Fibroblast of peridontal ligament (primary cell): ENCODE measurements around the gene SCG2.

Experiments
- DNase-seq: peaks from one replicate; pipeline ENCODE4 v3.0.0-alpha.2; 2010; ENCODE audit errors: extremely low read depth

The SCG2 gene

DNA sequence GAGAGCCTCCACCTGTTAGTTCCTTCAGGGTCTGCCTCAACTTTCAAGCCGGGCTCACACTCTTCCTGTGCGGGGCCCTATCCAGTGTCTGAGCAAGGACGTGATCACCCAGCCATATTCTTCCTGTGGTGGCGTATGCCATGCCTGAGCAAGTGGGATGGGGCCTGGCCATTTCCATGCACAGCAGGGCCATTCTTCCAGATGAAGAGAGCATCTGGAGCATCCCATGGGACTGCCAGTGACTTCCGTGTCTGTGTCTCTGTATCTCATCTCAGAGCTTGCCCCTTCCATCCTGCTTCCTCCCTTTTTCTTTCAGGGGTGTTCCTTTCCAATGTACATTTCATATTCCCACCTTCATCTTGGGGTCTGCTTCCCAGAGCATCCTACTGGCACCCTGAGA is 20.2 kb downstream of the SCG2 start:
- DNase-seq = no peak

DNA sequence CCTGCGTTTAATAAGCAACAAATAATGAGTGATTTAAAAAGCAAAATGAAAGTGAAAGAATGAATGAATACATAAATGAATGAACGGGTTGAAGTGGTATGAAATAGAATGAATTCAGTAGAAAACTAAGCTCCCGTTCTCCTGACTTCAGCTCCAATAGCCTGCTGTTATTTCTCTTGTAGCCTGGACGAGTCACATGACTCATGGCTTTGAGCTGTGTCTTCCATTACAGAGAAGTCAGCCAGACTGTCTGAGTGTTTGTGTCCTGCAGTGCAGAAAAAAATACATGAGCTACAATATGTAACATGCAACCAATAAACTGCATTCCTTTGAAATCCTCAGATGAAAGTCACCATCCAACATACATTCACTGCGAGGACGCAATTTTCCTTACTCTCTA is 21.2 kb downstream of the SCG2 start:
- DNase-seq = peak; percentile 79

DNA sequence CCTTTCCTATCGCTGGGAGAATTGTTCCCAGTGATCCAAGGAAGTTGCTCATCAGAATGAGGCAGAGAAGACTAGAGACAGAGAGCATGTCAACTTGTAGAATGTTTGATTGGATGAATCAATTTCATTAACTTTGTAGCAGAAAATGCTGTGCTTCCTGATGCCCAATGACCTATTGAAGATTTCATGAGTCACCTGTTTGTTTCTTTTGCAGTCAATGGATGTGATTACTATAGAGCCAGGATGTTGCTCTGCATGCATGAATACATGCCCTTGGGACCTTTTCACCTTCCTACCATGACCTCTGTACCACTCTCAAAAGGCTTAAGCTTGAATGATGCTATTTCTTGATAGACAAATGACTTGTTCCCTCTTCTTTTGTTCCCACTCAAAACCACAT is 23.3 kb downstream of the SCG2 start:
- DNase-seq = no peak

GRCh38 chr2:223576873-223577272 is 25.3 kb downstream of the SCG2 start:
- DNase-seq = peak; percentile 99

DNA sequence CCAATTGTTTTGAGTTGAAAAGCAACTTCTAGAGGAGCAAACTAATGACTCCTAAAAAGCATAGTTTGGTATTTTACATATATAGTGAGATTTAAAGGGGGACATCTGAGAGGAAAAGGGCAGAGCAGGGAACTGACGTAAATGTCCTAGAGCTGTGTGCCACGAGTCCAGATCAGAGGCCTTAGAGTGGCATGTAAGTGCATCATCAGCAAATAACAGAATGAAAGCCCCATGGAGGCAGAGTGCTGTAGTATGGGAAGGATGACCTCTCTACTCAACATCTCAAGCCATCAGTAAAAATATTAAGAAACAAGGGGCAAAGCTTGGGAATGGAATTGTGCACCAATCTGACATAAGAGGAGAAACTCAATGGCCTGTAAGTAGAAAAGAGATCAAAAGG is 31.4 kb downstream of the SCG2 start:
- no peak for DNase-seq

DNA sequence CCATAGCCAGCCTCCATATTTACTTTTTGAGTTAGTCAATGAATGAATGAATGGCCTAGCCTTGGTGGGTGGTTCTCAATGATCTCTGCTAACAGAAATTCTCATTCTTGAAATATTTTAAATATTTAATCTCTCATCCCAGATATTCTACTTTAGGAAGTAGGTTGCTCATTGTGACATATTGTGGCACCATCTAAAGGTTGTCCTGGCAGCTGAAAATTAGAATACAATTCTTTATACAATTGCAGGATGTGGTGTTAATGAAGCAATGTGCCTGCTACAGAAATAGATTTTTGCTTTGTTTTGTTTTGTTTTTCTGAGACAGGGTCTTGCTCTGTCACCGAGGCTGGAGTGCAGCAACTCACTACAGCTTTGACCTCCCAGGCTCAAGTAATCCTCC is 35.8 kb downstream of the SCG2 start:
- DNase-seq = no peak

DNA sequence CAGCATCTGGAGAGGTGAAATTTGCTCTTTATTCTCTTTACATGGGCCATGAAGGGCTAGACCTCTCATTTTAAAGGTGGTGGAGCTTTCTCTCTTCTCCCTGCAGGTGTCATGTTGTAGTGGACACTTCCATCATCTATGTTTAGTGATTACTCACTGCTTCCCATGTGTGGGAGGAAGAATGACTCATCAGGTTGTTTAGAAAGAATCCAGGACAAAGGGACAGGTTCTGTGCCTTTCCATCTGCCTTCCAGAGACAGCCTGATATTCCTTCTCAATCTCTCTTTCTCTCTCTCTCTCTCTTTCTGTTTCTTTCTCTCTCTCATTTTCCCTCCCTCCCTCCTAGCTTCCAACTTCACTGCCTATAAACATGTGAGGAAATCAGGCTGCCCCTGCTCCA is 38.7 kb downstream of the SCG2 start:
- peak; percentile 56 for DNase-seq

GRCh38 chr2:223562078-223562477 is 40.1 kb downstream of the SCG2 start:
- DNase-seq = no peak

- no peak for DNase-seq
Observed at GRCh38 chr2:223560749-223561435, 41.3 kb downstream of the SCG2 start.

DNA sequence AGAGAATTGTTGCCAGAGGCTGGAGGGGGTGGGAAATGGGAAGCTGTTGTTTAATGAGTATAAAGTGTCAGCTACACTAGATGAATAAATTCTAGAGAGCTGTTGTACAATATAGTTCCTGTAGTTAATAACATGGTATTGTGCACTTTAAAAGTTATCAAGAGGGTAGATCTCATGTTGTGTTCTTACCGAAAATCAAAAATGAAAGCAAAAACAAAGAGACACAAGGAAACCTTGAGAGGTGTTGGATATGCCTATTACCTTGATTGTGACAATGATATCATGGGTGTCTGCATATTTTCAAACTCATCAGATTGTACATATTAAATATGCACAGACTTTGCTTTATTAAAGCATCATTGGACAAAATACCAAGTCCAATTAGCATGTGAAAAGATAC is 43.2 kb downstream of the SCG2 start:
- no peak for DNase-seq

DNA sequence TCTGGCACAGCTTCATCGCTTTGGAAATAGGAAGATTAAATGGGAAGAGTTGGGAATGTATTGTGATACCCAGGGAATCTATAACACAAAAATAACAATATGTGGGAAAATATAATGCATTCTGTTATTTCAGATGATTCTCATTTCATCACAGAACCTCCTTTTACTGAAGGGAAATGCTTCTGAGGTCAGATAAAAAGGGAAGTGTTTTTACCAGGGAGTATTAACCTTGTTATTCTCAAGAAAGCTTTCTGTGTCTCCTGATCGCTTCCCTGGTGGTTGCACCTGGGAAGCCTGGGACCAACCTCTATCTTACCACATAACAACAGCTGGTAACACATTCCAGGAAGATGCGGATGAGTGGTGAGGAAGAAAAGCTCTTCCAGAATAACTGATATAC is 47.2 kb downstream of the SCG2 start:
- no peak for DNase-seq

DNA sequence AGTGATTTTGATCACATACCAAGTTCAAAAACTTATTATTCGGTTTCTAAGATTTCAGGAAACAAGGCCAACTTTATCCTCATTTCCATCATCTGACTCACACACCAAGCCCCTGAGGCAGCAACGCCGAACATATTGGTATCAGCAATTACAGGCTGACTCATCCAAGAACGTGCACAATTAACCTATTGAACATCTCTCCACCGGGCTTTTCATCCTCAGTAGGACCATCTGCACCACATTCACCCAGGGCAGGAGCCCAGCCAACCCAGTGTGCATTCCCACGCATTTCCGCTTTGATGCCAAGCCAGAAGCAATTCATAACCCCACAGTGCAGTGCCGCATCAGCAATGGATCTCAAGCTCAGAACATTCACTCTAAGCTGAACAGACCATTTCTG is 52.9 kb downstream of the SCG2 start:
- DNase-seq = peak; percentile 95

- no peak for DNase-seq
Observed at GRCh38 chr2:223548194-223548593, 54.0 kb downstream of the SCG2 start.
